ENCODE data around the gene NTN4.
"Not testable (repeated sequence)": the region's sequence is repeated elsewhere in the genome, so short reads cannot be mapped to it uniquely, and the experiment has no call there.

The NTN4 gene

GRCh38 chr12:95740751-95741150 lies 49.8 kb downstream of the NTN4 start:
- Histone ChIP-seq H3K4me3 (ENCODE audit: low read length) (no peak overlapping the region), H3K27ac (ENCODE audit: low read depth, low read length) (no peak overlapping the region), H3K4me2 (ENCODE audit: low read length) (no peak overlapping the region), H3K23ac (ENCODE audit: low read length) (no peak overlapping the region), H3K9ac (ENCODE audit: low read length) (no peak overlapping the region), H3K79me1 (ENCODE audit: low read length) (no peaks in the 10 kb centered on the region), H2AK5ac (ENCODE audit: low read length) (no peak overlapping the region), H4K8ac (ENCODE audit: low read depth, low read length) (no peak overlapping the region), H3K56ac (ENCODE audit: low read length) (no peak overlapping the region), H3K4me1 (ENCODE audit: control insufficient read depth, low read depth, low read length) (no peaks in the 10 kb centered on the region), H3K4ac (ENCODE audit: low read depth, low read length) (no peak overlapping the region), H2BK15ac (replicated peaks; ENCODE audit: low read depth) (no peak overlapping the region), H3K27me3 (ENCODE audit: insufficient read depth, low read length, poor library complexity) (no peaks in the 10 kb centered on the region), H3K18ac (ENCODE audit: low read length) (no peak overlapping the region), H2BK120ac (ENCODE audit: low read depth, low read length) (no peak overlapping the region), H4K5ac (ENCODE audit: low read length) (no peak overlapping the region), H2BK5ac (ENCODE audit: low read length) (no peak overlapping the region), H3K79me2 (ENCODE audit: control insufficient read depth, insufficient read depth, low read length) (no peaks in the 10 kb centered on the region), H3K36me3 (ENCODE audit: control insufficient read depth, insufficient read depth, low read length) (no peaks in the 10 kb centered on the region)
- WGBS (ENCODE audit: extremely low coverage, insufficient coverage, low lambda C conversion rate) = no CpG with 5 or more reads among the region's 1 CpG
- no peak for DNase-seq

GRCh38 chr12:95739561-95740313 lies 50.8 kb downstream of the NTN4 start:
- no peak overlapping the region for H2AK5ac ChIP-seq (ENCODE audit: low read length)
- DNase-seq = no peak
- H2BK15ac ChIP-seq (replicated peaks; ENCODE audit: low read depth) = no peak overlapping the region
- H2BK5ac ChIP-seq (ENCODE audit: low read length) = no peak overlapping the region
- H3K56ac ChIP-seq (ENCODE audit: low read length) = no peak overlapping the region
- no peak overlapping the region for H3K4me2 ChIP-seq (ENCODE audit: low read length)
- H3K4me1 ChIP-seq (ENCODE audit: control insufficient read depth, low read depth, low read length) = no peaks in the 10 kb centered on the region
- H4K5ac ChIP-seq (ENCODE audit: low read length) = no peak overlapping the region
- no peak overlapping the region for H3K27ac ChIP-seq (ENCODE audit: low read depth, low read length)
- H3K79me2 ChIP-seq (ENCODE audit: control insufficient read depth, insufficient read depth, low read length) = no peaks in the 10 kb centered on the region
- no peaks in the 10 kb centered on the region for H3K27me3 ChIP-seq (ENCODE audit: insufficient read depth, low read length, poor library complexity)
- no peak overlapping the region for H3K18ac ChIP-seq (ENCODE audit: low read length)
- H3K4ac ChIP-seq (ENCODE audit: low read depth, low read length) = no peak overlapping the region
- no peak overlapping the region for H4K8ac ChIP-seq (ENCODE audit: low read depth, low read length)
- H3K36me3 ChIP-seq (ENCODE audit: control insufficient read depth, insufficient read depth, low read length) = no peaks in the 10 kb centered on the region
- no peak overlapping the region for H3K9ac ChIP-seq (ENCODE audit: low read length)
- no peaks in the 10 kb centered on the region for H3K79me1 ChIP-seq (ENCODE audit: low read length)
- H3K4me3 ChIP-seq (ENCODE audit: low read length) = no peak overlapping the region
- H2BK120ac ChIP-seq (ENCODE audit: low read depth, low read length) = no peak overlapping the region
- no peak overlapping the region for H3K23ac ChIP-seq (ENCODE audit: low read length)
- no CpG with 5 or more reads among the region's 13 CpGs for WGBS (ENCODE audit: extremely low coverage, insufficient coverage, low lambda C conversion rate)

GRCh38 chr12:95738024-95738611 lies 52.4 kb downstream of the NTN4 start:
- WGBS (ENCODE audit: extremely low coverage, insufficient coverage, low lambda C conversion rate) = no CpG with 5 or more reads among the region's 11 CpGs

GRCh38 chr12:95736631-95737030 lies 53.9 kb downstream of the NTN4 start:
- H3K27ac ChIP-seq (ENCODE audit: low read depth, low read length) = no peak overlapping the region

More at GRCh38 chr12:95738024-95738611, 52.4 kb downstream of the NTN4 start:
- Histone ChIP-seq H2AK5ac (ENCODE audit: low read length) (no peak overlapping the region), H2BK15ac (replicated peaks; ENCODE audit: low read depth) (no peak overlapping the region), H3K4me2 (ENCODE audit: low read length) (no peak overlapping the region), H4K5ac (ENCODE audit: low read length) (no peak overlapping the region), H4K8ac (ENCODE audit: low read depth, low read length) (no peak overlapping the region), H3K79me1 (ENCODE audit: low read length) (no peaks in the 10 kb centered on the region), H3K18ac (ENCODE audit: low read length) (no peak overlapping the region), H3K4ac (ENCODE audit: low read depth, low read length) (no peak overlapping the region), H3K56ac (ENCODE audit: low read length) (no peak overlapping the region), H3K36me3 (ENCODE audit: control insufficient read depth, insufficient read depth, low read length) (no peaks in the 10 kb centered on the region), H2BK120ac (ENCODE audit: low read depth, low read length) (no peak overlapping the region), H3K27ac (ENCODE audit: low read depth, low read length) (no peak overlapping the region), H3K27me3 (ENCODE audit: insufficient read depth, low read length, poor library complexity) (no peaks in the 10 kb centered on the region), H3K9ac (ENCODE audit: low read length) (no peak overlapping the region), H3K23ac (ENCODE audit: low read length) (no peak overlapping the region), H2BK5ac (ENCODE audit: low read length) (no peak overlapping the region), H3K79me2 (ENCODE audit: control insufficient read depth, insufficient read depth, low read length) (no peaks in the 10 kb centered on the region), H3K4me3 (ENCODE audit: low read length) (no peak overlapping the region), H3K4me1 (ENCODE audit: control insufficient read depth, low read depth, low read length) (no peaks in the 10 kb centered on the region)
- DNase-seq = no peak

GRCh38 chr12:95735728-95736127 lies 54.8 kb downstream of the NTN4 start:
- H3K36me3 ChIP-seq (ENCODE audit: control insufficient read depth, insufficient read depth, low read length); H2BK120ac ChIP-seq (ENCODE audit: low read depth, low read length); H2BK5ac ChIP-seq (ENCODE audit: low read length); H3K4me1 ChIP-seq (ENCODE audit: control insufficient read depth, low read depth, low read length); H4K8ac ChIP-seq (ENCODE audit: low read depth, low read length); H3K79me1 ChIP-seq (ENCODE audit: low read length); H4K5ac ChIP-seq (ENCODE audit: low read length); H2BK15ac ChIP-seq (replicated peaks; ENCODE audit: low read depth); H3K4ac ChIP-seq (ENCODE audit: low read depth, low read length); DNase-seq; H3K9ac ChIP-seq (ENCODE audit: low read length); H3K79me2 ChIP-seq (ENCODE audit: control insufficient read depth, insufficient read depth, low read length); H3K4me2 ChIP-seq (ENCODE audit: low read length); H3K56ac ChIP-seq (ENCODE audit: low read length); H3K27ac ChIP-seq (ENCODE audit: low read depth, low read length); H3K18ac ChIP-seq (ENCODE audit: low read length); H2AK5ac ChIP-seq (ENCODE audit: low read length); H3K23ac ChIP-seq (ENCODE audit: low read length); H3K27me3 ChIP-seq (ENCODE audit: insufficient read depth, low read length, poor library complexity); H3K4me3 ChIP-seq (ENCODE audit: low read length): not testable (repeated sequence)
- no CpG with 5 or more reads among the region's 5 CpGs for WGBS (ENCODE audit: extremely low coverage, insufficient coverage, low lambda C conversion rate)

More at GRCh38 chr12:95736631-95737030, 53.9 kb downstream of the NTN4 start:
- Histone ChIP-seq H2BK15ac (replicated peaks; ENCODE audit: low read depth) (no peak overlapping the region), H3K56ac (ENCODE audit: low read length) (no peak overlapping the region), H4K8ac (ENCODE audit: low read depth, low read length) (no peak overlapping the region), H4K5ac (ENCODE audit: low read length) (no peak overlapping the region), H3K23ac (ENCODE audit: low read length) (no peak overlapping the region), H3K4me3 (ENCODE audit: low read length) (no peak overlapping the region), H3K9ac (ENCODE audit: low read length) (no peak overlapping the region), H3K4me2 (ENCODE audit: low read length) (no peak overlapping the region), H3K36me3 (ENCODE audit: control insufficient read depth, insufficient read depth, low read length) (no peaks in the 10 kb centered on the region), H2AK5ac (ENCODE audit: low read length) (no peak overlapping the region), H3K4me1 (ENCODE audit: control insufficient read depth, low read depth, low read length) (no peaks in the 10 kb centered on the region), H3K18ac (ENCODE audit: low read length) (no peak overlapping the region), H2BK120ac (ENCODE audit: low read depth, low read length) (no peak overlapping the region), H3K79me2 (ENCODE audit: control insufficient read depth, insufficient read depth, low read length) (no peaks in the 10 kb centered on the region), H3K79me1 (ENCODE audit: low read length) (no peaks in the 10 kb centered on the region), H3K27me3 (ENCODE audit: insufficient read depth, low read length, poor library complexity) (no peaks in the 10 kb centered on the region), H3K4ac (ENCODE audit: low read depth, low read length) (no peak overlapping the region), H2BK5ac (ENCODE audit: low read length) (no peak overlapping the region)
- WGBS (ENCODE audit: extremely low coverage, insufficient coverage, low lambda C conversion rate) = no CpG with 5 or more reads among the region's 2 CpGs
- no peak for DNase-seq
